Left kidney (tissue), 2 donors: Measurements from ENCODE around the gene WIPF1. TPM values are rescaled to one million over a fixed set of nuclear protein-coding genes. Genes with fewer than 3 reads are reported as not detected.
"Not testable (repeated sequence)": the region's sequence is repeated elsewhere in the genome, so short reads cannot be mapped to it uniquely, and the experiment has no call there.

Experiments used
- DNase-seq: peaks from one replicate; pipeline ENCODE4 v3.0.0-alpha.2; 2013
- polyA plus RNA-seq: library from polyadenylated mRNA; unstranded; fragments of 120-200 nt; gene quantifications from one replicate; pipeline ENCODE4 v1.2.1, GENCODE V29; 2013; ENCODE audit not compliant: insufficient read length

WIPF1 gene
- polyA plus RNA-seq, 1 donor: 26.8 TPM

DNA sequence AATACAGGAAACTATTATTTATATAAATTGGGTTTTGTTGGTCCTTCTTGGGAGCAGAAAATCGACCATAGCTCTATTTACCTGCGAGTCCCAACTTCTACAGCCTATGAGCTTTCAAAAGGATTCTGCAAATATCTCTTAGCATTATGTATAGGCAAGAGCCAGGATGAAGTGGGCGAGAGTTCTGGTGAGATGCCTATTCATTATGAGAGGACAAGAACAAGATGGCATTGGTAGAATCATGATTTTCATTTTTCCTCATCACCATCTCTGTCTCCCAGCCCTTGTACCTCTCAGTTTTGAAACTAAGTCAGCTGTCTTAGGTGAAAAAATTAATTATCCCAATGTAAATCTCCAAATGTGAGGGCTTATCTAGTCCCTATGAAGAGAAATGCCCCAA is 25.0 kb downstream of the WIPF1 start:
- no peak for DNase-seq

DNA sequence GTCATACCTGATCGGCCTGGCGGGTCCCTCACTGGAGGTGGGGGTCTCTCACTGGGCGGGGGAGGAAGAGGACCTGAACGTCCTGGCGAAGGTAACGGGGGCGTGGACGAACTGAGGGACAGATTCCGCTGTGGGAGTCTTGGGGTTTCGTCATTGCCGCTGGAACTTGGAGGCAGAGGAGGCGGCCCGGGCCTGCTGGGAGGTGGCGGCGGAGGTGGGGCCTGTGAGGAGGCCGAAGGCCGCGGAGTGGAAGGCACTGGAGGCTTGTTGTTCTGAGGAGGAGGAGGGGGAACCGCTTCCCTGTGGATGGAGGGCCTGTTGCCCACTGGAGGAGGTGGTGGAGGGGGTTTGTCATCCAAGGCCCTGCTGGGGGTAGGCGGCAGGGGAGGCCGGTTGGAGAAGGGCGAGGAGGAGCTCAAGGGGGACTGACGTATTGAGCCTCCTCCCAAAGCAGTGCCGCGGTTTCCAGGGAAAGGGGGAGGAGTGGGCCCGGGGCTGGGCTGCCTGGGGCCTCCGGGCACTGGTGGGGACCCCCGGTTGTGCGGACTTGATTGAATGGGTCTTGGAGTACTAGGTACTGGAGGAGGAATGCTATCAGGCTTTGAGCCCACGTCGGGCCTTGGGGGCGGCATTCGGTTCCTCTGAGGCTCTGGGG is 25.8 kb downstream of the WIPF1 start:
- DNase-seq: no peak

DNA sequence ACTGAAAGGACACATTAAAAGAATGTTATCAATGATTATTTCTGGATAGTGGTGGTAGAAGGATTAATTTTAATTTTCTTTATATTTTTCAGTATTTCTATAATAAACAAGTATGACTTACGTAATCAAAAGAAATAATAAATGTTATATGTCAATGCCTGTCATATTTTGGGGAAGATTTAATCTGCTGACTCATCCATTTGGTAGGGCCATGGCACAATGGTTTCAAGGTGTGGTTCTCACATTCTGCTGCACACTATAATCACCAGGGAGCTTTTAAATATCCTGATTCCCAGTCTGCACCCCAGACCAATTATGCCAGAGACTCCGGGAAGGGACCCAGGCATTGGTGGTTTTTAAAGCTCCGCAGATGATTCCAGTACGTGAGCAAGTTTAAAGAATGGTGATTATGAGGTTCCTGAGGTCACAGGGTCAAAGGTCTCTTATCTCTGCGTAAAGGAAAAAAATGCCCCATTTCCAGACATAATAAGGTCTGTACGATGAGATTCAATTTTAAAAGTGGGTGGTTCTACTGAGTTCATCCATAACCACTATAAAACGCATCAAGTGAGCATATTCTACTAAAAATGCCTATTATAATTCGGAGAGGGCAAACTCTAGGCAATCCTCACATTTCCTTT is 27.2 kb downstream of the WIPF1 start:
- DNase-seq: no peak

DNA sequence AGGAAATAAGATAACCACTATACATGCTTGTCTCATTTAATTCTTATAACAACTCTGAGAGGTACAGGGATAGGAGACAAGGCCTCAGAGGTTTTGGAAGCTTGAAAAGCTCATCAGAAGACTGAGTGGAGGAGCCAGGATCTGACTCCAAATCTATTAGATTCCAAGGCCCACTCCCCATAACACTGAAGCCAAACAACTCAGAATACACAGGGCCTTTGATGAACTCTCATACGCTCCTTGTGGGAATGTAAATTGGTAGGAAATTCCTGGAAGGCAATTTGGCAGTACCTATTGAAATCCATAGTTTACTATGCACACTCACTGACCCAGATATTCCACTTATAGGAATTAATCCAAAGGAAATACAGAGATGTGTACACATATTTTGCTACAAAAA is 27.9 kb downstream of the WIPF1 start:
- no peak for DNase-seq

DNA sequence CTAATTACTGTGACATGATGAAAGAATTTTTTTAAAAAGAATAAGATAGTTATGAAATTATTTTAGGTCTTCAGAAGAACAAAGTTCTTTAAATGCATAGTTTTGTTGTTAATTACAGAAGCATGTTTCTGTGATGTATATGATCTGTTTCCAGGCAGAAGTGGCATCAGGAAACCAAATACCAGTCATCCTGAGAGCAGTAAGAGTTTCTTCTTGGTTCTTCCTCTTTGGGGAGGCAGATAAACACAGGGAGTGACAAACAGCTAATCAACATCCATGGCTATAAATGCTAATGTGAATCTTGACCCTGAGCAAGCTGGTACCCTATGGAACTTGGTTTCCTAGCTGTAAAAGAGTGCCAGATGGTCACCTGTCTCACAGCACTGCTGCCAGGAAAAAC is 29.2 kb downstream of the WIPF1 start:
- no peak for DNase-seq

DNA sequence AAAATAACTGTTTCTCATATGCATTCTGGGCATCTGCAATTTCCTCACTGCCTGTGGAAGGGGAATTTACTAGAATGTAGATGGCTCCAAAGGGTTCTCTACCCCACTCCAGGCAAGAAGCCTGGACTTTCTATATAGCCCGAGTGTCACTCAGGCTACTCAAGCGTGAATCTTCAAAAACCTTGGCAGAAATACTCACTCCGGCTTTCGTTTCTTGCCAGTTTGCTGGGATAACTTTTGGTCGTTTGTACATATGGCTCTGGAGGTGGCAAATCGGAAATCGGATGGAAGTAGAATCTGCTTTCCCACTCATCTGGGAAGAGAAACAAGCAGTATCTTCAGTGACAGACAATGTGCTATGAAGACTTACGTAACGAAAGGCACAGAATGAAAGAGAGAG is 30.7 kb downstream of the WIPF1 start:
- DNase-seq: no peak

DNA sequence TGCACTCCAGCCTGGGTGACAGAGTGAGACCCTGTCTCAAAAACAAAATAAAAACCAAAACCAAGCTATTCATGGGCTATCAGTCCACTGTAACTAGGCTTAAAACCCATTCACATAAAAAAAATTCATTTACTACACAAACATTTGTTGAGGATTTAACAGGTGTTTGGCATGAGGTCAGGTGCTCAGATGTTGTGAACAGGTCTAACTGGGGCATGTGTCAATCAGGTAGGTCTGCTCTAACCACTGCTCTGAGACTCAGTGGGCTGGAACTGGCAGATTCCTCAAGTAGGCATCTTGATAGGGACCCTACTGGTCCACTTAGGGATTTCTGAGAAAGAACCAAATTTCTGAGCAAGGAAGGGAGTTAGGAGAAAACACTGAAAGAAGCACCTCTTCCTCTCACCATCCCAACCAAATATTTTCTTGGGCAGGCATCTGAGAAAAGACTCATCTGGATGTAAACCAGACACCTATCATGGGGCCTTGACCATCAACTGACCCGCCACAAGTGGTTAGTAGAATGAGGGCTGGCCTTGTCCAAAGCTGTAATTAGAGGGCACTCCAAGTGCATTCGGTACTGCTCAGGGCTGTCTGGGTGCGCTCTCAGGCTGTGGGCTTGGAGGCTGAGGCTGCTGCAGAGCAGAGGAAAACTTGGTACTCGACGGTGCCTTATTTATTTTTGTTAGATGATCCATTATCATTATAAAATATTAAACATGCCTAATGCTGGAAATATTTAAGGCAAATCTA is 33.9 kb downstream of the WIPF1 start:
- DNase-seq: no peak

DNA sequence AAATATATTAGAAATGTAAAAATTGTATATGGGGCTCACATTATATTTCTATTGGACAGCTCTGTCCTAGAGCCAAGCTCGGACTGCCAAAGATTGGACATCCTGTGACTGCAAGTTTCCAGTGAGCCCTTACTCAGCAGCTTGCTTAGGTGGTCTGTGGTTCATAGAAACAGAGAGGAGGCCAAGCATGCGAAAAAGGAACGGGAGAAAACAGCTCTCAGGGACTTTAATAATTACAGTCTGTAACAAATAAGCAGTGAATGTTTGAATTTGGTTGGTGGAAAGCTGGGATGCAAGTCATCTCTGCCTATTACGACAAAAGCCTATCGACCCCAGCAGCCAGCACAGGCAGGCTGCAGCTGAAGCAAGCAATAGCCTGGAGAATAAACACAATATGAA is 35.6 kb downstream of the WIPF1 start:
- no peak for DNase-seq

DNA sequence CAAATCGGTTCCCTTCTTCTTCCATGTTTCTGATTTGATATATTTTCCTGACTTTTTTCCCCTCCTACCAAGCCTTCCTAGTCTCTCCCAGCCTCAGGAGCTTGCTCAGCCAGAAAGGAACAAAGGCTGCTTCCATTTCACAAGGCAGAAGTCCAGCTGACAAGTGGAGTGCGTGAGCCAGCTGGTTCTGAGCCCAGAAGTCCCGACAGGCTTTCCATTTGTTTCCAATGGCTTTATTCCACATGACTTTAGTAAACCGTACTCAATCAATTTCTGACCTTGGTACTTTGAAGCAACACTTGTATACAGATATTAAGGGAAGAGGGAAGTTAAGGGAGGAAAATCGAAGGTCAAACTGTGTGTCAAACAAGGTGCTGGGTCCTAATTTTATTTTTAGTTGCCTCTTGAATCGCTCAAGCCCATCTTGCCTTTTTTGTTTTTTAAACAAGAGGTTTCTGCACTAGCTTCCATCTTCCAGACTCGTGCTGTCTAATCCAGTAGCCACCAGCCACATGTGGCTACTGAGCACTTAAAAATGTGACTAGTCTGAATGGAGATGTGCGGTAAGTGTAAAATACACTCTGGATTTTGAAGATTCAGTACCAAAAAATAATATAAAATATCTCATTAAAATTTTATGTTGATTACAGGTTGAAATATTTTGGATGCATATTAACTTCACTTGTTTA is 36.2 kb downstream of the WIPF1 start:
- DNase-seq: no peak

DNA sequence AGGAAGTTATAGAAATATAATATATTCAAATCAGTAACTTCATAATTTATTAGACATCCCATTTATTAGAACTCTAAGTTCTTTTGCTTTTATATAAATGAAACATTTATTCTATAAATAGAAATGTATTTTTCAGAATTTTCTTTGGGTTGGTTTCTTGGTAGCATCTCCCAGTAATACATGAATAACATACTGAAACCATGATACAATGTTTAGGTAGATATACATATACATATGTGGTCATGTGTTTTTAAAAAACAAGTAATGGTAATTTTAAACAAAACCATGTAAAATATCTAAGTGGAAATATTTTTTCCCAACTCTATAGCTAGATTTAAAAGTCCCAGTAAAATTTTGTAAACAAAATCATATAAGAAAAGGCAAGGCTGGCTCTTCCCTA is 36.9 kb downstream of the WIPF1 start:
- DNase-seq: no peak

DNA sequence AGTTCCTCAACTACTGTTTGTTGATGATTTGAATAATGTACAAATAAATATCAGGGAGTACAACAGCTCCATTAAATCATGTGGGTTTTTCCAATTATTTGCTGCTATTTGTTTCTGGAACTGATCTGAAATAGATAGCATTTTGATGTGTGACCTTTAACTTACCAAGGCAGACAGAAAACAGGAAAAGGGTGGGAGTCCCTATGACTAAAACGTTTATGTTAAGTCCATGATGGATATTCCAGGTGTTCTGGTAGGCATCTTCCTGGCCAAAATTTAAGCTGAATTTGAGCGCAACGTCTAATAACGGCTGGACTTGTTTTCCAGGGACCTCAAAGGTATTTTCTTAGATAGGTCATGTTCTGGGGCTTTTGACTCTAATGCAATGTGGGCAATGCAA is 41.6 kb downstream of the WIPF1 start:
- DNase-seq: no peak

DNA sequence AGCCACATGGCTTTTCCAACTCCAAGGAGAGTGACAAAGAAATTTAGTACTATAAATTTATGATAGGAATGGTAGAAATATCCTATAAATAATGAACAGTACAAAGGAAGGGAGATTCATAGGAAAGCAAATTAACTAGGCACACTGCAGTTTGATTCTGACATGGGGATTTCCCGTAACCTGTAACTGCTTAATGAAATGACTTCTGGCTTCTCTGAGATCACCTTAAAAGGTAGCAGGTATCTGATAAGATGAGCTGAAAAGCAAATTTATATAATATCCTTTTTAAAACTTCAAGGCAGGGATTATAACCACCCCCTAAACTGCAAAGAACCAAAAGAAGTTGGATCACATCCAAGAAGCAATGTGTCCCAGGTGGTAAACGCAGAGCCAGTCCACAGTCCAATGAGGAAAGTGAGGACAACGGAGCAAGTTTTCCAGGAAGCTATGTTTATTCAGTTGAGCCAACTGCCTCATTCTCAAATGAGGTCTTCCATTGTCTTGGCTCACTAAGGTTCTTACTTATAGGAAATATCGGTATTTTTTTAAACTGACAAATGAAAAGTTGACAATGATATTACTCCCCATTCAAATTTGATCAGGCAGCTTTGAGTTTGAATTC is 43.0 kb downstream of the WIPF1 start:
- no peak for DNase-seq

DNA sequence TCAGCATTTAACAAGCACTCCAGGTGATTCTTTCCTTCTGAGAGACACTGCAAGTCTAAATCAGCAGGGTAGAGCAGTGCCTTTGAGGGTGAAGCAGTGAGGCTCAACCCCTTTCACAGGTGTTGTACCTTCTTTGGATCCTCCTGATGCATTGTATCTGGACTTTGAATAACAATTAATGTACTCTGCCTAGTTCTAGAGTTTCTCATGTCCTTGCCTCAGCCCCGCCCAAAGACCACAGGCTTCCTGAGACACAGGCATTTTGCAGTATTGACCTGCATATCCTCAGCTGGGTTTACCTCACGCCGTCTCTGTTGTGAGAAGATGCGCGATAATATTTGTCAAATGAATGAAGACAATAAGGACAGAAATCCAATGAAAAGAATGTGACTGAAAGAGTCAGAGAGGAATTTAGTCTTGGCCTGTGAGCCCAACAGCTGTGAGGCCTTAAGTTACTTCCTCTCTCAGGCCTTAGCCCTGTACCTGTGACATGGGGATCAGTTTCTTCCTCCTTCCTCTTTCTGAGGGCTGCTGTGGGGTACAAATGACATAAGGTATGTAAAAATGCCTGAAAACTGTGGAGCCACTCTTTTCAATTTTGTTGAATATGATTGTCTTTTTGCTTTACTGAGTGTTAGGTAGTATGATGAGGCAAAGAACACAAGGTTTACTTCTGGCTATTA is 43.7 kb downstream of the WIPF1 start:
- DNase-seq: no peak

DNA sequence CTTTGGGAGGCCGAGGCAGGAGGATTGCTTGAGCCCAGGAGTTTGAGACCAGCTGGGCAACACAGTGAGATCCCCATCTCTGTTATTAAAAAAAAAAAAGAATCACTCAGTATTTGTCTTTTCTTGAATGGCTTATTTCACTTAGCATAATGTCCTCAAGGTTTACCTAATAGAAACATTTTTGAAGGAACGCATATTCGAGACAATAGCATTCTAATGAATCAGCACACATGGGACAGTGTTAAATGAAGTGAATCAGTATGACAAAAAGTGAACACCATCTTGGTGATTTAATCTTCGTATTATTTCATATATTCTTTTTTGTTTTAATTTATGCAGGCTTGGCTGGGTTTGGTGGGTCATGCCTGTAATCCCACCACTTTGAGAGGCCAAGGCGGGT is 44.7 kb downstream of the WIPF1 start:
- no peak for DNase-seq

DNA sequence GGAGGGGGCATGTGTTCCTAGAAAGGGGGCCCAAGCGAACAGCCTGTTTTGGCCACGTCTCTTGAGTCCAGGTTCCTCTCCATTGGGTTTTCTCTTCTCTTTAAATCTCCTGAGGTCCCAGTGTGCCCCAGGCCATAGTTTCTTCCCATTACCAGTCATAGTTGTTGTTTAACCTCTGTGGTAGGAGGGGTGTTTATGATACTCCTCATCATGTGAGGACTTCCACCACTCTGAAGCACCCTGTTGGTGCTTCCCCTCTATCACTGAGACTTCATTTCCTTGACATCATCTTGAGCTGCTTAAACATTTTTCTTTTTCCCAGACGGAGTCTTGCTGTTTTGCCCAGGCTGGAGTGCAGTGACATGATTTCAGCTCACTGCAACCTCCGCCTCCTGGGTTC is 45.9 kb downstream of the WIPF1 start:
- no peak for DNase-seq

DNA sequence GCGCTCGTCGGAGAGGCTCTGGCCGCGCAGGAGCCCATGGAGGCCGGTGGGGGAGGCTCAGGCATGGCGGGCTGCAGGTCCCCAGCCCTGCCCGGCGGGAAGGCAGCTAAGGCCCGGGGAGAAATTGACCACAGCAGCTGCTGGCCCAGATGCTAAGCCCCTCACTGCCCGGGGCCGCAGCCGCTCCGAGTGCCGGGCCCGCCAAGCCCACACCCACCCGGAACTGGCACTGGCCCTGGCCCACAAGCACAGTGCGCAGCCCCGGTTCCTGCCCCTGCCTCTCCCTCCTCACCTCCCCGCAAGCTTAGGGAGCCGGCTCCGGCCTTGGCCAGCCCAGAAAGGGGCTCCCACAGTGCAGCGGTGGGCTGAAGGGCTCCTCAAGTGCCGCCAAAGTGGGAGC is 49.0 kb downstream of the WIPF1 start:
- not testable (repeated sequence) for DNase-seq

DNA sequence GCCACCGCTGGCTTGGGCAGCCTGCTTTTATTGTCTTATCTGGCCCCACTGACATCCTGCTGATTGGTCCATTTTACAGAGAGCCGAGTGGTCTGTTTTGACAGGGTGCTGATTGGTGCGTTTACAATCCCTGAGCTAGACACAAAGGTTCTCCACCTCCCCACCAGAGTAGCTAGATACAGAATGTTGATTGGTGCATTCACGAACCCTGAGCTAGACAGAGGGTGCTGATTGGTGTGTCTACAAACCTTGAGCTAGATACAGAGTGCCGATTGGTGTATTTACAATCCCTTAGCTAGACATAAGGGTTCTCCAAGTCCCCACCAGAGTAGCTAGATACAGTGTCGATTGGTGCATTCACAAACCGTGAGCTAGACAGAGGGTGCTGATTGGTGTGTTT is 49.6 kb downstream of the WIPF1 start:
- DNase-seq: not testable (repeated sequence)

DNA sequence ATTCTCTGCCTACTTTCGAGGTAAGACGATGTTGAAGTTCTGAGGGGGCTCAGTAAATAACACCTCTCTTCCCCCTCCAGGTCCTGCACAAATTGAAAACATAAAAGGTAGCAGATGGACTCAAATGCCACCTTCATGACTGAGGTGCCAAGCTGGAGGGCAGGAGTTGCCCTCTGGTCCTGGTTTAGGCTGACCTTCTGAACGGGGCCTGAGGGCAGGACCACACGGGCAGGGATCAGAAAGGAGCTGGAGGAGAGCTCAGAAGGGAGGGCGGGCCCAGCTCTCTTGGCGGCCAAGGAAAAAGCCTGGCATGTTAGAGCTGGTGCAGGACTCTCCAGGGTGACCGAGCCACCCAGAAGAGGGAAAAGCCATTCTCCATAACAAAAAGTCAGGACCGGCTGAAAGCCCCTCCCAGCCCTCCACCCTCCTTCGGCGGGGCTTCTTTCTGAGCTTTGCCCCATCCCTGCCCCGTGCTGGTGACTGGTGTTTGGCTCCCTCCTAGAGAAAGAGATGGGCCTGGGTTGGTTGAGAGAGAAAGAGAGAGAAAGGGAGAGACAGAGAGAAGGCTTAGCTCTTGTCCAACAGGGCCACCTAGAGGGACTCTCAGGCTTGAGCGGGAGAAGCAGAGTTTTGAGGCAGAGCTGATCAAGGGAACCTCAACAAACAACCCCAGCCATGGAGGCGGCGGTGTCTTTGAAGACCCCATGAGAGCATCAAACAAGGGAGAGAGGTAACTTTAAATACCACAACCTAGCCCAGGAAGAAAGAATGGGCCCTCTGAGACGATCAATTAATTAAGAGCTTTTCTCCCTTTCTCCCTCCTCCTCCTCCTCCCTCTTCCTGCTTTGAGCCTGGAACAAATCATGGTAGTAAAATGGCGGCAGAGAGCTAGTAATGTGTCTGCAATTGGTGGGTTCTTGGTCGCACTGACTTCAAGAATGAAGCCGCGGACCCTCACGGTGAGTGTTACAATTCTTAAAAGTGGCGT is 50.8 kb downstream of the WIPF1 start:
- DNase-seq: no peak

DNA sequence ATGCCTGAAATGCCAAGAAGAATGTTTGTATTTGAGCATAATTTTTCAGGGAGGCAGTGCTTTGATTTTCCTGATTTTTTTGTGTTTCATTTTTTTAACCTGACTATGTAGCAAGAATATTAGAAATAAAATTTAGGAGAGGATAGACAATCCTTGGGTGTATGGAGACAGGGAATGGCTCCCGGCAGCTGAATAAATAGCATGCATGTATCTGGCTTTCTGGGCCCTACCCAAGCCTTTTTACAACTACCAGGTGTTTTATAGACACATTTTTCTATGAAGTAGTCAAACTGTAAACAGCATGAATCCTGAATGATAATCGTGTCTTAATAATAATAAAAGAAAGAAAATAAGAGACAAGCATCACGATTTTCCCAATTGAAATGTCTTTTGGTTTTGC is 52.4 kb downstream of the WIPF1 start:
- no peak for DNase-seq

DNA sequence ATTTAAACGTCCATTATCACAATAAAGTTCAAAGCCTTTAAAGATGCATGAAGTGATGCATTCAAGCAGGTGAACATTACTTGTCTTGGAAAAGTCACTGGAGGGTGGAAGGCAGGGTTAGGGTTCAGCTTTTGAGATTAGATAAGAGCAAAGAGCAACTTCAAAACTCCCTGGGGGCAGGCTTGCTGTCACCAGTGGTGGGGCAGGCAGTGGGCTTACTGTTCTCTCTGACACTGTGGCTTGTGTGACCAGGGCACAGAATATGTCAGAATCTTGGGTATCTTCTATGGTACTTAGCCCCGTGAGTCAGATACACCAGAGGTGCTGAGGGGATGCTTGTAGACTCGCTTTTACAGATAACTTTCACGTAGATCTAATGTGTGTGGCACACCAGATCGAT is 52.8 kb downstream of the WIPF1 start:
- DNase-seq: no peak

DNA sequence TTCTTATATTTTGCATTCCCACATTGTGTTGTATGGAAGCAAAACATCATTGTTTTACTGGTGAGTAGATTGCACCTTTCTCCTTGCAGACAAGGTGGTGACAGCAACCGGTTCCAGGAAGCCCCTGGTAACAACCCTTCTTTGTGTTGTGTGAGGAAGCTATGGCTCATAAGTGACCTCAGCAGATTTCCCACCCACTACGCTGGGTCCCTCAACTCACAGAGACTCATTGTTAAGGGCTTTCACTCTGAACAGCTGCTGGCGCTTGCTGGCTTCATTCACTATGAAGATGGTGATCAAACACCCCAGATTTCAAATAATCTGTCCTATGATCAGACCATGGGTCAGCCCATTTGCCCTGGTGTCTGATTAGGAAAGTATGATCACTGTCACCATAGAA is 53.4 kb downstream of the WIPF1 start:
- no peak for DNase-seq
